Mesenchymal stem cell (in vitro differentiated cells and primary cell): ENCODE measurements around the gene KYAT1.

ENCODE experiments used
- DNase-seq: peaks from one replicate; pipeline ENCODE4 v3.0.0-alpha.2; 2013
- H2AFZ ChIP-seq: one replicate; pipeline ENCODE4 v1.6.1; 2013; ENCODE audit warnings: low read depth, mild to moderate bottlenecking, control low read depth, inconsistent platforms, low read length, moderate library complexity
- H2AK5ac ChIP-seq: 2 replicates; pipeline ENCODE4 v1.6.1; 2013; ENCODE audit warnings: low read length, moderate library complexity, mild to moderate bottlenecking, inconsistent platforms; ENCODE audit not compliant: severe bottlenecking
- H2BK120ac ChIP-seq: one replicate; pipeline ENCODE4 v1.6.1; 2013; ENCODE audit warnings: low read depth, mild to moderate bottlenecking, inconsistent platforms, low read length, moderate library complexity
- H2BK12ac ChIP-seq, 2 experiments: one replicate each; pipeline ENCODE4 v1.6.1; 2013; ENCODE audit warnings: inconsistent platforms in 2 of 2, low read length in 2 of 2, mild to moderate bottlenecking in 2 of 2, moderate library complexity in 2 of 2, control low read depth in 1 of 2
- H2BK15ac ChIP-seq: one replicate; pipeline ENCODE4 v1.6.1; 2013; ENCODE audit warnings: mild to moderate bottlenecking, low read depth, inconsistent platforms; ENCODE audit not compliant: poor library complexity, severe bottlenecking
- H2BK5ac ChIP-seq: 2 replicates; pipeline ENCODE4 v1.6.1; 2013; ENCODE audit warnings: low read depth, mild to moderate bottlenecking, low read length, control low read depth, inconsistent platforms; ENCODE audit not compliant: poor library complexity, severe bottlenecking
- H3K14ac ChIP-seq, 2 experiments: one replicate each; pipeline ENCODE4 v1.6.1; 2013; ENCODE audit warnings: inconsistent platforms in 2 of 2, low read length in 2 of 2, control low read depth in 1 of 2, mild to moderate bottlenecking in 1 of 2, moderate library complexity in 1 of 2
- H3K18ac ChIP-seq, 2 experiments: one replicate each; pipeline ENCODE4 v1.6.1; 2013; ENCODE audit warnings: inconsistent platforms in 2 of 2, low read length in 2 of 2, control low read depth in 1 of 2, low read depth in 1 of 2, mild to moderate bottlenecking in 1 of 2
- H3K23ac ChIP-seq, 2 experiments: one replicate each; pipeline ENCODE4 v1.6.1; 2013; ENCODE audit warnings: inconsistent platforms in 2 of 2, low read length in 2 of 2, mild to moderate bottlenecking in 2 of 2, moderate library complexity in 2 of 2, control low read depth in 1 of 2
- H3K27ac ChIP-seq: 2 replicates; pipeline ENCODE4 v1.5.1; 2013; ENCODE audit warnings: mild to moderate bottlenecking, moderate library complexity, low read length, control low read depth, inconsistent platforms; ENCODE audit not compliant: poor library complexity, severe bottlenecking
- H3K27me3 ChIP-seq, 2 experiments: 2 replicates each; pipeline versions ENCODE4 v1.6.1 to v1.7.0; 2013; ENCODE audit warnings: low read length in 2 of 2, mild to moderate bottlenecking in 2 of 2, moderate library complexity in 2 of 2, control low read depth in 1 of 2, inconsistent platforms in 1 of 2; ENCODE audit not compliant: control insufficient read depth in 1 of 2, insufficient read depth in 1 of 2
- H3K36me3 ChIP-seq, 2 experiments: 2 replicates each; pipeline versions ENCODE4 v1.6.1 to v1.7.0; 2013; ENCODE audit warnings: low read length in 2 of 2, control low read depth in 1 of 2, inconsistent platforms in 1 of 2, low read depth in 1 of 2, mild to moderate bottlenecking in 1 of 2; ENCODE audit not compliant: insufficient read depth in 2 of 2, control insufficient read depth in 1 of 2
- H3K4ac ChIP-seq, 2 experiments: one replicate each; pipeline ENCODE4 v1.6.1; 2013; ENCODE audit warnings: inconsistent platforms in 2 of 2, low read length in 2 of 2, mild to moderate bottlenecking in 2 of 2, moderate library complexity in 2 of 2, control low read depth in 1 of 2, low read depth in 1 of 2
- H3K4me1 ChIP-seq: 2 replicates; pipeline ENCODE4 v1.6.1; 2013; ENCODE audit warnings: low read depth, low read length, control low read depth; ENCODE audit not compliant: control insufficient read depth, insufficient read depth
- H3K4me2 ChIP-seq: 2 replicates; pipeline ENCODE4 v1.6.1; 2013; ENCODE audit warnings: low read length, mild to moderate bottlenecking, inconsistent platforms; ENCODE audit not compliant: poor library complexity, severe bottlenecking
- H3K4me3 ChIP-seq, 2 experiments: 2 replicates each; pipeline versions ENCODE4 v1.5.1 to v1.7.0; 2013; ENCODE audit warnings: low read length in 2 of 2, mild to moderate bottlenecking in 2 of 2, control low read depth in 1 of 2, low read depth in 1 of 2; ENCODE audit not compliant: insufficient read depth in 1 of 2
- H3K79me1 ChIP-seq: replicated peaks from 2 replicates; pipeline ENCODE4 v1.6.1; 2013; ENCODE audit warnings: mild to moderate bottlenecking, control low read depth, low read length, inconsistent platforms; ENCODE audit not compliant: poor library complexity, severe bottlenecking
- H3K9ac ChIP-seq: 2 replicates; pipeline ENCODE4 v1.7.0; 2013; ENCODE audit warnings: mild to moderate bottlenecking, low read length, moderate library complexity
- H3K9me3 ChIP-seq: 2 replicates; pipeline ENCODE4 v1.7.0; 2013; ENCODE audit warnings: mild to moderate bottlenecking, low read length; ENCODE audit not compliant: control insufficient read depth
- H4K8ac ChIP-seq: one replicate; pipeline ENCODE4 v1.6.1; 2013; ENCODE audit warnings: inconsistent platforms, mild to moderate bottlenecking, low read length, moderate library complexity
- H4K91ac ChIP-seq: one replicate; pipeline ENCODE4 v1.6.1; 2013; ENCODE audit warnings: mild to moderate bottlenecking, low read length, inconsistent platforms
- WGBS: methylation state at CpG from one replicate; pipeline ENCODE4 v1.1.7; 2013; ENCODE audit warnings: mixed read lengths; 5-methylcytosine and 5-hydroxymethylcytosine counted together

The KYAT1 gene

GRCh38 chr9:128819716-128820664, 61.8 kb downstream of the KYAT1 start:
- H2BK12ac ChIP-seq, result peak overlapping the region; percentile 18 to 44
- peaks cover 36 to 46% of the 10 kb centered on the region in 2 experiments for H3K36me3 ChIP-seq
- no peak overlapping the region for H3K27ac ChIP-seq
- H2AK5ac ChIP-seq, result no peak overlapping the region
- H2BK5ac ChIP-seq, result no peak overlapping the region
- peak overlapping the region in 1 of 2 experiments; percentile 60 for H3K23ac ChIP-seq
- no peak overlapping the region for H2AFZ ChIP-seq
- H3K4me2 ChIP-seq, result no peak overlapping the region
- H3K4ac ChIP-seq, result no peak overlapping the region
- 72% methylated on average over 16 of the region's 18 CpGs for WGBS
- H3K27me3 ChIP-seq, result no peaks in the 10 kb centered on the region
- no peak overlapping the region for H2BK120ac ChIP-seq
- no peak overlapping the region for H2BK15ac ChIP-seq
- H3K18ac ChIP-seq, result no peak overlapping the region
- H3K9ac ChIP-seq, result peak overlapping the region; percentile 84
- peak overlapping the region; percentile 55 for H4K8ac ChIP-seq
- no peak overlapping the region for H3K14ac ChIP-seq
- DNase-seq, result peak; percentile 80
- peaks cover 10% of the 10 kb centered on the region for H3K79me1 ChIP-seq
- H4K91ac ChIP-seq, result no peak overlapping the region
- H3K4me3 ChIP-seq, result peak overlapping the region in 1 of 2 experiments; percentile 77
- no peaks in the 10 kb centered on the region for H3K9me3 ChIP-seq
- peaks cover 14% of the 10 kb centered on the region for H3K4me1 ChIP-seq

- Histone ChIP-seq H2AFZ (peak overlapping the region; percentile 78), H3K36me3 (peaks cover 26 to 37% of the 10 kb centered on the region in 2 experiments), H2BK15ac (peak overlapping the region; percentile 84), H4K91ac (peak overlapping the region; percentile 72), H2BK120ac (peak overlapping the region; percentile 85), H3K4me2 (peak overlapping the region; percentile 99), H4K8ac (peak overlapping the region; percentile 79), H2BK5ac (no peak overlapping the region), H2AK5ac (no peak overlapping the region), H3K14ac (peak overlapping the region in 1 of 2 experiments; percentile 89), H2BK12ac (peak overlapping the region in 1 of 2 experiments; percentile 57), H3K9me3 (no peaks in the 10 kb centered on the region), H3K23ac (peak overlapping the region in 1 of 2 experiments; percentile 97), H3K27ac (no peak overlapping the region), H3K4ac (peak overlapping the region; percentile 29 to 78), H3K27me3 (no peaks in the 10 kb centered on the region), H3K9ac (peak overlapping the region; percentile 84), H3K18ac (peak overlapping the region; percentile 73 to 96), H3K4me1 (peaks cover 14% of the 10 kb centered on the region), H3K4me3 (peak overlapping the region; percentile 77 to 79), H3K79me1 (peaks cover 10% of the 10 kb centered on the region)
- DNase-seq, result peak; percentile 8
- WGBS, result 5% methylated on average over 73 of the region's 90 CpGs
These were observed 62.7 kb downstream of the KYAT1 start for GRCh38 chr9:128818839-128819715.

- Histone ChIP-seq H2BK120ac (peak within 1 kb of the TSS; percentile 85), H3K27ac (no peak within 1 kb of the TSS), H4K8ac (peak within 1 kb of the TSS; percentile 79), H2BK15ac (peak within 1 kb of the TSS; percentile 84), H3K27me3 (no peaks in the 10 kb centered on the region), H3K36me3 (peaks cover 19 to 29% of the 10 kb centered on the region in 2 experiments), H4K91ac (peak within 1 kb of the TSS; percentile 72), H3K18ac (peak within 1 kb of the TSS; percentile 73 to 96), H3K14ac (peak within 1 kb of the TSS in 1 of 2 experiments; percentile 89), H3K4me2 (peak within 1 kb of the TSS; percentile 99), H3K4ac (peak within 1 kb of the TSS; percentile 29 to 78), H3K23ac (peak within 1 kb of the TSS in 1 of 2 experiments; percentile 97), H3K9me3 (no peaks in the 10 kb centered on the region), H3K4me1 (peaks cover 14% of the 10 kb centered on the region), H2AK5ac (no peak within 1 kb of the TSS), H2BK5ac (no peak within 1 kb of the TSS), H2BK12ac (peak within 1 kb of the TSS in 1 of 2 experiments; percentile 57), H3K79me1 (peaks cover 7% of the 10 kb centered on the region), H3K9ac (peak within 1 kb of the TSS; percentile 84), H3K4me3 (peak within 1 kb of the TSS; percentile 77 to 79), H2AFZ (peak within 1 kb of the TSS; percentile 78)
- 2% methylated on average over 62 of the region's 70 CpGs for WGBS
- DNase-seq, result peak; percentile 97
These were observed 63.5 kb downstream of the KYAT1 start, which contains the start of gene ENDOG for GRCh38 chr9:128818099-128818838. ENDOG (plus strand) TSS chr9:128818500; CDS start chr9:128818685, 185 bp downstream.
